ENCODE measurements around the gene SPATA31A6.
"Not testable (repeated sequence)": the region's sequence is repeated elsewhere in the genome, so short reads cannot be mapped to it uniquely, and the experiment has no call there.

The SPATA31A6 gene

DNA sequence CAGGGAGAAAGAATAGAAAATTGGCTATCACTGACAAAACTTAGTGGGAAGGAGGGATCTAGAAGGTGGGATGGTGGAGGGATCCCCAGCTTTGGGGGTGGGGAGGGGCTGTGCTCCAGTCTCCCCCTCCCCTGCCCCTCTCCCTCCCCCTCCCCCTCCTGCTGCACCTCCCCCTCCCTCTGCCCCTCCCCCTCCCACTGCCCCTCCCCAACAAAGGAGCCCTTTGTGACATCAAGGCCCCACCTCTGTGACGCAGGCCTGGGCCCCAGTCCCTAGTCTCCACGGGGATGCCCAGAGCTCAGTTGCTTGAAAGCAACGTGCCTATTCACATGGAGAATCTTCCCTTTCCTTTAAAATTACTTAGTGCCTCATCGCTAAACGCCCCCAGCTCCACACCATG lies at the start of gene SPATA31A6:
TSS of gene SPATA31A6 (plus strand) at position 301 of the 400 bp plus-strand sequence. CDS start at position 330, 29 bp downstream.
- not testable (repeated sequence) for DNase-seq

DNA sequence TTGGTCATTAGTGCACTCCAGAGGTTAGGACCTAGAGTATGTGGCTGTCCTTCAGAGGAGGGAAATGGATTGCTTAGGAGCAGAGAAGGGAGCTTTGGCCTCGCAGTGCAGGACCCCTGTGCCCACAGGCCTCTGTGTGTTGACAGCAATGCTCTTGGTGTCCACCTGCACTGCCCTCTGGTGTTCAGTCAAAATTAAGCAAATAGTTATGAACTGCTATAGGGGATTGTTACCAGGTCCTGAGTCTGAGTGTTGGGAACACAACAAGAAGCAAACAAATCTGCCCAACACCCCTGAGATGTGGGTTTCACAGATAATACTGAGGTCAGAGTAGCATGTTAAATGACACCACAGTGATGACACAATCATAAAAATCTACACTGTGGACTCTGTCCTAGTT lies 23.2 kb upstream of the SPATA31A6 start:
- DNase-seq = not testable (repeated sequence)

DNA sequence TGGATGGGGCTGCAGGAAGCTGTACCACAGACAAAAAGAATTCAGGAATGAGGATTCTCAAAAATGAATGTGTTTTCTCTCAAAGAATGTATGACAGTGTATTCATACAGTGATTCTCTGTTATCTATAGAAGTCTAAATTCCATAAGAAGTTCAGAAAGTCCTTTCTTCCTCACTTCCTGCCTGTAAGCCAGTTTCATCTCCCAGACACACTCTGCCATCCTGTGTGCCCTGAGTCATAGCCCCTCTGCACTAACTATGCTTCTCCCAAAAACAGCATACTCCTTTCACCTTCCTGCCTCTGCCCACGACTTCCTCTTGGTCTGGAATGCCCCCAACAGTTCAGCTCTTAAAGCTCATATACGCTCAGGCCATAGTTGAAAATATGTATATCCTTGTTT lies 36.4 kb downstream of the SPATA31A6 start:
- not testable (repeated sequence) for DNase-seq

DNA sequence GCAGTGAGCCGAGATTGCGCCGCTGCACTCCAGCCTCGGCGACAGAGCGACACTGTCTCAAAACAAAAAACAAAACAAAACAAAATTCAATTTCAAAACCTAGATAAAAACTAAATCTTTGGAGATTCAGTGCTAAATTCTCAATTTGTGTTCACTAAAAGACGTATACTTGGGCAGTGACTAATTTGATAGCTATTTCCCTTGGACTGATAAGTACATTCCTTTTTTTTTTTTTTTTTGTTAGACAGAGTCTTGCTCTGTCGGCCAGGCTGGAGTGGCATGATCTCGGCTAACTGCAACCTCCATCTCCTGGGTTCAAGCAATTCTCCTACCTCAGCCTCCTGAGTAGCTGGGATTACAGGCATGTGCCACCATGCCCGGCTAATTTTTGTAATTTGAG lies 39.8 kb downstream of the SPATA31A6 start:
- DNase-seq = not testable (repeated sequence)

DNA sequence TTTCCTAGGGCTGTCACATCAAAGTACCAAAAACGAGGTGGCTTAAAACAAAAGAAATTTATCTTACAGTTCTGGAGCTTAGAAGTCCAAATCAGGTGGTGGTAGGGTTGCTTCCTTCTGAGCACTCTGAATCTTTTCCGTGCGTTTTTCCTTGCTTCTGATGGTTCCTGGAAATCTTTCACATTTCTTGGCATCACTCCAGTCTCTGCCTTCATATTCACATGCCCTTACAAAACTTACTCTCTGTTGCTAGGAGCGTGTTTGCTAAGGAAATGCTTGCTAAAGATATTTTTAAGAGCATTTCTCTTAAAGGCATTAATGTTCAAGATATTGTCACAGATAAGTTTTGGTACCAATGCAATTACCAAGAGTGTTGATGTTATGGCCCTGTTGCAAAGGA lies 49.6 kb downstream of the SPATA31A6 start:
- not testable (repeated sequence) for DNase-seq

DNA sequence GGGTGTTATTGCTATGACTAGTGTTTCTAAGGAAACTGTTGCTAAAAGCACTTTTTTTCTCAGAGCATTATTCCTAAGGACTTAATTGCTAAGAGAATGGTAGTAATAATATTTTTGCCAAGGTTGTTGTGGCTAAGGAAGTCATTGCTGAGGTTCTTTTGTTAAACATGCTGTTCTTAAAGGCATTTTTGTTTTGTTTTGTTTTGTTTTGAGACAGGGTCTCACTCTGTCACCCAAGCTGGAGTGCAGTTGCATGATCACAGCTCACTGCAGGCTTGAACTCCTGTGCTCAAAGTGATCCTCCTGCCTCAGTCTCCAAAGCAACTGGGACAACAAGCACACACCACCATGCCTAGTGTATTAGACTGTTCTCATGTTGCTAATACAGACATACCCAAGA lies 51.2 kb downstream of the SPATA31A6 start:
- not testable (repeated sequence) for DNase-seq

DNA sequence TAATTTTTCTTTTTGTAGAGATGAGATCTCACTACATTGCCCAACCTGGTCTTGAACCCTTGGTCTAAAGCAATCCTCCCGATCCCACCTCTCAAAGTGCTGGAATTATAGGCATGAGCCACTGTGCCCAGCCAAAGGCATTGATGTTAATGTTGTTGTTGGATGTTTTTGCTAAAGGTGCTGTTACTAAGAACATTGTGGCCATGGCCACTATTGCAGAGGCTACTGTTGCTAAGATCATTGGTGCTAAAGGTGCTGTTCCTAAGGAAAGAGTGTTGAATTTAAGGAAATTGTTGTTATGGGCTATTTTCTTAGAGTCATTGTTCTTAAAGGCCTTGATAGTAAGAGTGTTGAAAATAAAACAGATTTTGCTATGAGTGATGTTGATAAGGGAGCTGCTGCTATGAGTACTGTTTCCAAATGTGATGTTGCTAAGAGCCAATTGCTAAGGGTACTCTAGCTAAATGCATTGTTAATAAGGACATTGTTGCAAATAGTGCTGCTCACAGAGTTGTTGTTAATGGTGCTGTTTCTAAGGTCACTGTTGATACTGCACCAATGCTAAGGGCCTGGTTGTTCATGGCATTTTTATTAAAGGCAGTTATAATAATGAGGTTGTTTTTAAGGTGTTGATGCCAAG lies 52.0 kb downstream of the SPATA31A6 start:
- DNase-seq = not testable (repeated sequence)

DNA sequence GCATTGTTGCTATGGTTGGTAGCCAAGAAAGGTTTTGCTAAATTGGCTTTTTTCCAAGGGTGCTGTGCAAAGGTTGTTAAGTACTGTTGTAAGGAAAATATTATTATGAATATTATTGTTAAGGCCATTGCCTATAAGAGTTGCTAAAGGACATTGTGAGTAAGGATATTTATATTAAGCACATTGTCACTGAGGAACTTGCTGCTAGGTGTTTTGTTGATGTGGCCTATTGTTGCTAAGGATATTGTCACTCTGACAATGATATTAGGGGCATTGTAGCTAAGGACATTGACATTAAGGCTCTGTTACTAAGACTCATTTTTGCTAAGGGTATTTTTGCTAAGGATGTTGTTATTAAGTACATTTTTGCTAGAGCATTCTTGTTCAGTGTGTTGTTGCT lies 52.6 kb downstream of the SPATA31A6 start:
- DNase-seq = not testable (repeated sequence)

DNA sequence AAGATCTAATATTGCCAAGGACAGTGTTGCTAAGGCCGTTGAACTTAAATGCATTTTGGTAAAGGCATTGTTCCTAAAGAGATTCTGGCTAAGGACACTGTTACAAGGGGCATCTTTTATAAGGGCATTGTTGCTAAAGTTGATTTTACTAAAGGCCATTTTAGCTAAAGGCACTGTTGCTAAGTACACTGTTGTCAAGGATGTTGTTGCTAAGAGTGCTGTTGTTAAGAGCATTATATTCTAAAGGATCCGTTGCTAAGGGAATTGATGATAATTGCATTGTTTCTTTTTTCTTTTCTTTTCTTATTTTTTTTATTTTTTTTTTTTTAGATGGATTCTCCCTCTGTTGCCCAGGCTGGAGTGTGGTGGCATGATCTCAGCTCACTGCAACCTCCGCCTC lies 53.9 kb downstream of the SPATA31A6 start:
- not testable (repeated sequence) for DNase-seq

DNA sequence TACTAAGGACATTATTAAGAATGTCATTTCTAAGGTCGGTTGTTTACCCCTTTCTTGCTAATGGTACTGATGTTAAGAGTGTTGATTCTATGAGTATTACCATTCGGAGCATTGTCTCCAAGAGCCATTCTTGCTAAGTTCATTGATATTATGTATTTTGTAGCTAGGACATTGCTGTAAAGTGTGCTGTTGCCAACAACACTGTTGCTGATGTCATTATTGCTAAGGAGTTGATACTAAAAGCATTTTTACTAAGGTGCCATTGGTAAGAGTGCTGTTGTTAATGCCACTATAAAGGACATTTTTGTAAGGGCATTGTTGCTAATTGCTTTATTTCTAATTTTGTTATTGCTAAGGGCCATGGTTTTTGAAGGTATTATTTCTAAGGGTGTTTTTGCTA lies 55.4 kb downstream of the SPATA31A6 start:
- DNase-seq = not testable (repeated sequence)

Data from activated CD4-positive, CD25-positive, alpha-beta regulatory T cell treated with anti-CD3 and anti-CD28 coated beads, Interleukin-2, amount 50 U/mL, for 72 hours (primary cell).